ENCODE results near the gene C3orf20.

Gene C3orf20

GRCh38 chr3:14636496-14637087 is 38.3 kb upstream of the C3orf20 start:
- H3K9ac ChIP-seq (ENCODE audit: low read length) = no peak overlapping the region
- H3K4me3 ChIP-seq (ENCODE audit: low read depth in 1 of 2, low read length in 2 of 2) = no peak overlapping the region
- no peaks in the 10 kb centered on the region for H3K36me3 ChIP-seq (ENCODE audit: insufficient read depth, low read length)
- H3K9me3 ChIP-seq (ENCODE audit: low read length) = no peaks in the 10 kb centered on the region
- H3K27me3 ChIP-seq (ENCODE audit: control insufficient read depth in 1 of 2, insufficient read depth in 2 of 2, low read length in 2 of 2) = peaks cover 0 to 8% of the 10 kb centered on the region in 2 donors
- H3K27ac ChIP-seq (ENCODE audit: low read depth, low read length) = no peak overlapping the region
- H3K4me1 ChIP-seq (ENCODE audit: insufficient read depth, low read length) = no peaks in the 10 kb centered on the region

- Histone ChIP-seq H3K27ac (ENCODE audit: low read depth, low read length) (no peak overlapping the region), H3K4me1 (ENCODE audit: insufficient read depth, low read length) (no peaks in the 10 kb centered on the region), H3K9ac (ENCODE audit: low read length) (no peak overlapping the region), H3K27me3 (ENCODE audit: control insufficient read depth in 1 of 2, insufficient read depth in 2 of 2, low read length in 2 of 2) (peaks cover 0 to 8% of the 10 kb centered on the region in 2 donors), H3K4me3 (ENCODE audit: low read depth in 1 of 2, low read length in 2 of 2) (no peak overlapping the region), H3K36me3 (ENCODE audit: insufficient read depth, low read length) (no peaks in the 10 kb centered on the region), H3K9me3 (ENCODE audit: low read length) (no peaks in the 10 kb centered on the region)
These were observed 34.8 kb upstream of the C3orf20 start for GRCh38 chr3:14640157-14640562.

DNA sequence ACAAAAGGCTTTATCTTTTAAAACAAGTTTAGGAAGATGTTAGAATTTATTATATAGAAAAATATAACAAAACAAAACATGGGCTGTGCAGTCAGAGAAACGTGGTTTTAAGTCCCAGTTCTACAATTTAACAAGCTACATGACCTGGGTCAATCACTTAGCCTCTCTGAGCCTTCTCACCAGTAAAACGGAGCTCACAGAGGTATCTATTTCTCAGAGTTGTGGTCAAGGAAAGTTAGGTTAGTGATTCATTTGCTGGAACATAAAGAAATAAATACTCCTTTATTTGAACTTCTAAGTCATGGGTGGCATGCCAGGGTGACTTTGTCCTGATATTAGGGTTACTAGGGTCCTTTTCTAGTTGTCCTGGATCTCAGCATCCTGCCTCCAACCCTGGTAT is 34.2 kb upstream of the C3orf20 start:
- Histone ChIP-seq H3K9me3 (ENCODE audit: low read length) (no peaks in the 10 kb centered on the region), H3K27ac (ENCODE audit: low read depth, low read length) (no peak overlapping the region), H3K27me3 (ENCODE audit: control insufficient read depth in 1 of 2, insufficient read depth in 2 of 2, low read length in 2 of 2) (peaks cover 0 to 8% of the 10 kb centered on the region in 2 donors), H3K4me1 (ENCODE audit: insufficient read depth, low read length) (no peaks in the 10 kb centered on the region), H3K9ac (ENCODE audit: low read length) (no peak overlapping the region), H3K4me3 (ENCODE audit: low read depth in 1 of 2, low read length in 2 of 2) (no peak overlapping the region), H3K36me3 (ENCODE audit: insufficient read depth, low read length) (no peaks in the 10 kb centered on the region)

DNA sequence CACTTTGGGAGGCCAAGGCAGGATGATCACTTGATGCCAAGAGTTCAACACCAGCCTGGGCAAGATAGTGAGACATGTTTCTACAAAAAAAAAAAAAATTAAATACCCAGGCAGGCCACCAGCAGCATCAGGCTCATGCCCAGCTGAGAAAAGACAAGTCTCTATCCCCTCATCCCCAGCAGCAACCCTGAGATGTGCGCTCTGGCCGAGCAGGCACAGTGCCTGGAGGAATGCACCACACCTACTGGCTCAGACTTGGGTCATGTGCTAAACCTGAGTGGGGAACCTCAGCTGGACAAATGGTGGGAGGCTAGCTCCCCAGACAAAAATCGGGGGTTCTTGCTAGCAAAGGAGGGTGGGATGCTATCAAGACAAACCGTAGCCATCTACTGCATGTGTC is 33.6 kb upstream of the C3orf20 start:
- no peaks in the 10 kb centered on the region for H3K4me1 ChIP-seq (ENCODE audit: insufficient read depth, low read length)
- no peaks in the 10 kb centered on the region for H3K9me3 ChIP-seq (ENCODE audit: low read length)
- no peaks in the 10 kb centered on the region for H3K36me3 ChIP-seq (ENCODE audit: insufficient read depth, low read length)
- H3K27ac ChIP-seq (ENCODE audit: low read depth, low read length) = no peak overlapping the region
- H3K27me3 ChIP-seq (ENCODE audit: control insufficient read depth in 1 of 2, insufficient read depth in 2 of 2, low read length in 2 of 2) = peaks cover 0 to 8% of the 10 kb centered on the region in 2 donors
- no peak overlapping the region for H3K9ac ChIP-seq (ENCODE audit: low read length)
- H3K4me3 ChIP-seq (ENCODE audit: low read depth in 1 of 2, low read length in 2 of 2) = no peak overlapping the region

GRCh38 chr3:14645453-14645852 is 29.5 kb upstream of the C3orf20 start:
- H3K4me3 ChIP-seq (ENCODE audit: low read depth in 1 of 2, low read length in 2 of 2) = no peak overlapping the region
- H3K27ac ChIP-seq (ENCODE audit: low read depth, low read length) = no peak overlapping the region
- no peak overlapping the region for H3K9ac ChIP-seq (ENCODE audit: low read length)
- H3K36me3 ChIP-seq (ENCODE audit: insufficient read depth, low read length) = no peaks in the 10 kb centered on the region
- H3K9me3 ChIP-seq (ENCODE audit: low read length) = no peaks in the 10 kb centered on the region
- H3K4me1 ChIP-seq (ENCODE audit: insufficient read depth, low read length) = no peaks in the 10 kb centered on the region
- peaks cover 0 to 4% of the 10 kb centered on the region in 2 donors for H3K27me3 ChIP-seq (ENCODE audit: control insufficient read depth in 1 of 2, insufficient read depth in 2 of 2, low read length in 2 of 2)

GRCh38 chr3:14646131-14646573 is 28.8 kb upstream of the C3orf20 start:
- Histone ChIP-seq H3K27me3 (ENCODE audit: control insufficient read depth in 1 of 2, insufficient read depth in 2 of 2, low read length in 2 of 2) (no peaks in the 10 kb centered on the region), H3K27ac (ENCODE audit: low read depth, low read length) (no peak overlapping the region)

DNA sequence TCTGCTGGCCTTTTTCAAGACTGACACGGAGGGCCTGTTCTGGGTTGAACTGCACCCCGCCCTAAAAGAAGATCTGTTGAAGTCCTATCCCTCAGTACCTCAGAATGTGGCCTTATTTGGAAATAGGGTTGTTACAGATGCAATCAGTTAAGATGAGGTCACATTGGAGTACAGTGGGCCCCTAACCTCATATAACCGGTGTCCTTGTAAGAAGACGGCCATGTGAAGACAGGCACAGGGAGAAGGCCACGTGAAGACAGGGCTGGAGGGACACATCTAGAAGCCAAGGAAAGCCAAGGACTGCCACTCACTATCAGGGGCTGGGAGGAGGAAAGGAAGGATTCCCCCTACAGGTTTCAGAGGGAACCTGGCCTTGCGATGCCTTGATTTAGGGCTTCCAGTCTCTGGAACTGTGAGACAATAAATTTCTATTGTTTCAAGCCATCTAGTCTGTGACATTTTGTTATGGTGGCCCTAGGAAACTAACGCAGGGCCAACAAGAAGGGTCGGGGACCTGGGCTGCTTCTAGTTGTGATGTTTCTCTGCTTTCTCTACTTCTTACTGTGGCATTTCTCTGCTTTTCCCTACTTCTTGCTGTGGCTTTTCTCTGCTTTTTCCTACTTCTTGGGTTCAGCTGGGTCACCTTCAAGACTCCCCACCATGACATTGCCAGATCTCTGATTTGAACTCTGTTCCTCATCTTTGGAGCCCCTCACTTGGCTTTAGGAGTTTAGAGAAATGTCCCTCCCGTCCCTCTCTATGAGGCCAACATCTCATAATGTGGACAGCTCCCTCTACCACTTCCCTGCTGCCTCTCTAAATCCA is 28.1 kb upstream of the C3orf20 start:
- no peaks in the 10 kb centered on the region for H3K4me1 ChIP-seq (ENCODE audit: insufficient read depth, low read length)
- no peak overlapping the region for H3K9ac ChIP-seq (ENCODE audit: low read length)
- H3K9me3 ChIP-seq (ENCODE audit: low read length) = no peaks in the 10 kb centered on the region
- H3K4me3 ChIP-seq (ENCODE audit: low read depth in 1 of 2, low read length in 2 of 2) = no peak overlapping the region
- H3K36me3 ChIP-seq (ENCODE audit: insufficient read depth, low read length) = no peaks in the 10 kb centered on the region
- H3K27me3 ChIP-seq (ENCODE audit: control insufficient read depth in 1 of 2, insufficient read depth in 2 of 2, low read length in 2 of 2) = no peaks in the 10 kb centered on the region
- H3K27ac ChIP-seq (ENCODE audit: low read depth, low read length) = no peak overlapping the region

More at GRCh38 chr3:14646131-14646573, 28.8 kb upstream of the C3orf20 start:
- Histone ChIP-seq H3K4me1 (ENCODE audit: insufficient read depth, low read length) (no peaks in the 10 kb centered on the region), H3K4me3 (ENCODE audit: low read depth in 1 of 2, low read length in 2 of 2) (no peak overlapping the region), H3K9ac (ENCODE audit: low read length) (no peak overlapping the region), H3K36me3 (ENCODE audit: insufficient read depth, low read length) (no peaks in the 10 kb centered on the region), H3K9me3 (ENCODE audit: low read length) (no peaks in the 10 kb centered on the region)

DNA sequence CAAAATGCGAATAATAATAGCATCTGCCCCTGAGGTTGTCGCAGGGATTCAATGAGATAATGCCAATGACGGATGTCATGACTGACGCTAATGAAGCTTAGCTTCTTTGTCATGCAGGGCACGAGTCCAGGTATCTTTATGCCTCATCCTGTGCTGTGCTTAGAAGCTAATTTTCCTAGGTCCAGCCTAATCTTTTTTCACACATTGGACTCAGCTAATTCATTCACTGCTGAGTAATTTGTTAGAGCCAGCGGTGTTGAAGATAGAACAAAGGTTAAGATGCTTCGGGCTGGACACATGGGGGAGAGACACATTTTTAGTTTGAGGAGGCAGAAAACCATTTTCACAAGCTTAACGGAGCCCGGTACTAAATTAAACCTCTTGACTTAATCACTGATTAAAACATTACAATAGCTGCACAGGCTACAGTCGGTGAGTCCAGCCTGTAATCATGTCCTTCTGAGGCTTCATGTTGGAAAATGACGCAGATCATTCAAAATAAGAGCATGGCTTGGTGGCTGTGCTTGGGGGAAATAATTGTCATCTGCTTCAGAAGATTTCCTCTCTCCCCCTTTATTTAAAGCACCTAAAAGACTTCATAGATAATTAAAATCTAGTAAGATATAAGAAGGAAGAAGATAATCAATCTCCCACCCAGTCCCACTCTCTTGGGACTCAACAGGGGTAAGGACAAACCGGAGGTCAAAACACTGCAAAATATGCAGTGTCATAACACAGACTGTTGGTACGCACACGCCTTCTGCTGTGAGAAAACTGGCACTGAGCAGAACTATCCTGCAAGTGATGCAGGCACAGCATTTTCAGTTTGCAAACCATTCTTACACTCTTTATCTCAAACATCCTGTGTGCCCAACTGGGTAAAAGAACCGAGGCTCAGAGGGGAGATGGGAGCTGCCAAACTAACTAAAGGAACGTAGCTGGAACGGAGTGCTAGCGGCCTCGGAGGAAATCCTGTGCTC is 26.7 kb upstream of the C3orf20 start:
- H3K4me3 ChIP-seq (ENCODE audit: low read depth in 1 of 2, low read length in 2 of 2) = no peak overlapping the region
- no peak overlapping the region for H3K9ac ChIP-seq (ENCODE audit: low read length)
- no peak overlapping the region for H3K27ac ChIP-seq (ENCODE audit: low read depth, low read length)

GRCh38 chr3:14649466-14649865 is 25.5 kb upstream of the C3orf20 start:
- Histone ChIP-seq H3K4me3 (ENCODE audit: low read depth in 1 of 2, low read length in 2 of 2) (no peak overlapping the region), H3K36me3 (ENCODE audit: insufficient read depth, low read length) (no peaks in the 10 kb centered on the region), H3K27ac (ENCODE audit: low read depth, low read length) (no peak overlapping the region), H3K4me1 (ENCODE audit: insufficient read depth, low read length) (peaks cover 20% of the 10 kb centered on the region), H3K9ac (ENCODE audit: low read length) (no peak overlapping the region), H3K27me3 (ENCODE audit: control insufficient read depth in 1 of 2, insufficient read depth in 2 of 2, low read length in 2 of 2) (no peaks in the 10 kb centered on the region), H3K9me3 (ENCODE audit: low read length) (no peaks in the 10 kb centered on the region)

More for the DNA sequence above, 26.7 kb upstream of the C3orf20 start:
- H3K9me3 ChIP-seq (ENCODE audit: low read length) = no peaks in the 10 kb centered on the region
- H3K27me3 ChIP-seq (ENCODE audit: control insufficient read depth in 1 of 2, insufficient read depth in 2 of 2, low read length in 2 of 2) = no peaks in the 10 kb centered on the region
- H3K4me1 ChIP-seq (ENCODE audit: insufficient read depth, low read length) = peaks cover 12% of the 10 kb centered on the region
- H3K36me3 ChIP-seq (ENCODE audit: insufficient read depth, low read length) = no peaks in the 10 kb centered on the region

DNA sequence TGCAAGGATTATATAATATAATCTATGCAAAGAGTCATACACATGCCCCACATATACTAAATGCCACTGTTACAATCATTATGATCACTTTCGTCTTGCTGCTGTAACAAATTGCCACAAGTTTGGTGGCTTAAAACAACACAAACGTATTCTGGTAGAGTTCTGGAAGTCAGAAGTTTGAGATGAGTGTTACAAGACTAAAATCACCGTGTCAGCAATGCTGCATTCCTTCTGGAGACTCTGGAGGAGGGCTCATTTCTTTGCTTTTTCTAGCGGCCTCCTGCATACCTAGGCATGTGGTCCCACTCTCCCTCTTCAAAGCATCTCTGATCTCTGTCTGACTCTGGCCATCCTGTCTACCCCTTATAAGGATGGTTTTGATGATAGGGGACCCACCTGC is 24.7 kb upstream of the C3orf20 start:
- Histone ChIP-seq H3K9ac (ENCODE audit: low read length) (no peak overlapping the region), H3K27me3 (ENCODE audit: control insufficient read depth in 1 of 2, insufficient read depth in 2 of 2, low read length in 2 of 2) (no peaks in the 10 kb centered on the region), H3K4me3 (ENCODE audit: low read depth in 1 of 2, low read length in 2 of 2) (peak overlapping the region in 1 of 2 donors; percentile 90), H3K27ac (ENCODE audit: low read depth, low read length) (no peak overlapping the region), H3K36me3 (ENCODE audit: insufficient read depth, low read length) (peaks cover 7% of the 10 kb centered on the region), H3K9me3 (ENCODE audit: low read length) (no peaks in the 10 kb centered on the region), H3K4me1 (ENCODE audit: insufficient read depth, low read length) (peaks cover 20% of the 10 kb centered on the region)

Data from muscle layer of colon (tissue), 2 donors.